ENCODE measurements around the gene CD248. TPM values are rescaled to one million over a fixed set of nuclear protein-coding genes. Genes with fewer than 3 reads are reported as not detected.

Gene CD248
- total RNA-seq, 2 donors from 2014 or later: 3.0 to 3.9 TPM

DNA sequence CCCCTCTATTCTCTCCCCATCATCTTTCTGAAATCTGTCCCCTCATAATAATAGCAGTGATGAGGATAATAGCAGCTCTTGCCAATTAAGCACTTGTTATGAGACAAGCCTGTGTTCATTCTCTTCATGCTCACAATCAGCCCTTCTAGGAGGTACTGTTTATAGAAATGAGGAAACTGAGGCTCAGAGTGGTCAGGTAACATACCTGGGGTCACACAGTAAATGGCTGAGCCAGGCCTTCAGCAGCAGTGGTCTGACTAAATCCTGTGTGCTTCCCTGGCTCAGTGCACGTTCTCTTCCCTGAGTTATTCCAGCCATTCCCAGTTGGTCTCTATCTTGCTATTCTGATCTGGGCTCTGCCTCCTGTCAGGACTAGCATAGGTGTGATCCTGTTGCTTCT, 42.6 kb downstream of the CD248 start:
- H3K27ac Mint-ChIP-seq: no peak overlapping the region
- peaks cover 5% of the 10 kb centered on the region for H3K27me3 Mint-ChIP-seq (ENCODE audit: low read depth)
- H3K36me3 Mint-ChIP-seq (ENCODE audit: insufficient read depth in 2 of 2): peaks cover 7 to 19% of the 10 kb centered on the region in 2 donors
- ATAC-seq (replicated peaks in 1 of 2) (no peak), DNase-seq (no peak)
- peaks cover 24% of the 10 kb centered on the region for H3K4me1 Mint-ChIP-seq (ENCODE audit: low read depth)
- H3K9me3 Mint-ChIP-seq: no peaks in the 10 kb centered on the region
- H3K4me3 Mint-ChIP-seq: no peak overlapping the region

- DNase-seq (no peak), ATAC-seq (replicated peaks in 1 of 2) (no peak)
- H3K9me3 Mint-ChIP-seq: no peaks in the 10 kb centered on the region
- H3K27me3 Mint-ChIP-seq (ENCODE audit: low read depth): no peaks in the 10 kb centered on the region
- no peak overlapping the region for H3K27ac Mint-ChIP-seq
- peak overlapping the region in 1 of 2 donors; percentile 19 for H3K4me3 Mint-ChIP-seq
- H3K4me1 Mint-ChIP-seq (ENCODE audit: low read depth): peaks cover 24% of the 10 kb centered on the region
- peaks cover 8 to 20% of the 10 kb centered on the region in 2 donors for H3K36me3 Mint-ChIP-seq (ENCODE audit: insufficient read depth in 2 of 2)
Measured at GRCh38 chr11:66272596-66272995, 44.2 kb downstream of the CD248 start.

DNA sequence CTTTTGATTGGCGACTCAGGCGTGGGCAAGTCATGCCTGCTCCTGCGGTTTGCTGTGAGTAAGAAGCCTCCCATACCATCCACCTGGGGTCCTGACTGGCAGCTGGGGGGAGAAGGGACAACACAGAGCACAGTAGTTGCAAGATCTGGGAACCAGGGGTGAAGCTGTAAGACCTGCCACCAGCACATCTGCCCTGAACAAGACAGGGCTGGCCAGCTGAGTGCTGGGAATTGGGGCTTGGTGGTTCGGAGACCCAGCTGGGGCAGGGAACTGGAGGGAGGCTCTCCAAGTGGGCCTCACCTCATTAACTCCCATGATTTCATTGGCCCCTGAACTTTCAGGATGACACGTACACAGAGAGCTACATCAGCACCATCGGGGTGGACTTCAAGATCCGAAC, 45.0 kb downstream of the CD248 start:
- Mint-ChIP-seq H3K4me3 (no peak overlapping the region), H3K36me3 (ENCODE audit: insufficient read depth in 2 of 2) (peaks cover 8 to 20% of the 10 kb centered on the region in 2 donors), H3K4me1 (ENCODE audit: low read depth) (peaks cover 30% of the 10 kb centered on the region), H3K9me3 (no peaks in the 10 kb centered on the region), H3K27ac (no peak overlapping the region), H3K27me3 (ENCODE audit: low read depth) (no peaks in the 10 kb centered on the region)
- DNase-seq (no peak), ATAC-seq (replicated peaks in 1 of 2) (no peak)

GRCh38 chr11:66268952-66269905, 47.6 kb downstream of the CD248 start:
- Mint-ChIP-seq H3K36me3 (ENCODE audit: insufficient read depth in 2 of 2) (peaks cover 8 to 15% of the 10 kb centered on the region in 2 donors), H3K4me1 (ENCODE audit: low read depth) (peaks cover 31% of the 10 kb centered on the region), H3K9me3 (no peaks in the 10 kb centered on the region), H3K4me3 (peak overlapping the region; percentile 95 to 97), H3K27ac (peak overlapping the region; percentile 93), H3K27me3 (ENCODE audit: low read depth) (no peaks in the 10 kb centered on the region)
- ATAC-seq (replicated peaks in 1 of 2): no peak
- peak in 1 of 2 donors; percentile 35 for DNase-seq

DNA sequence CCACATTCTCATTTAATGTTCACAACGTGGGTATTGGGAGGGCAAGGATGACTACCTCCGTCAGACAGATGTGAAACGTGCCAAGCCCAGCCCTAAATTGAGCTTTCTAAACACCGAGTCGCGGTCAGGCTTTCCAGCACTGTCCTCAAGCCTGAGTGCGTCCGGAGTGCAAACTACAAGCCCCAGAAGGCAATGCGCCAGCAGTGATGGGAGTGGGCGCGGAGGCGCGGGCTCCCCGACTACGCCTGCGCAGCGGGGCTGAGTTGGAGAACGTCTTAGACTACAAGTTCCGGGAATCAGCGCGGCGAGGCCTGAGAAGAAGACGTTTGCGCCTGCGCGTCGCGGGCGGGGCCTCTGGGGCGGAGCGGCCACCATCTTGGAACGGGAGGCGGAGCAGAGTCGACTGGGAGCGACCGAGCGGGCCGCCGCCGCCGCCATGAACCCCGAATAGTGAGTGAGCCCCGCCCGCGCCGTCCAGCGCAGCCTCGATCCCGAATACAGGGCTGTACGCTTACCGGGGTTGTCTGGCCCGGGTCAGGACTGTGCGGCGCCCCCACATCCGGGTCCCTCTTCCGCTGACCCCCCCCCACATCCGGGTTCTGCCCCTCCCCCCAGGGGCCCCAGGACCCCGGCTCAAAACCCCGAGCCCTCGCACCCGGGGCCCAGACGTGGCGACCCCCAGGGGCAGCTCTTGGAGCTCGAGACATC, 48.4 kb downstream of the CD248 start, which contains the start of gene RAB1B:
Gene RAB1B (plus strand): TSS at position 396 of the 708 bp plus-strand sequence. CDS start 41 bp downstream, at position 437.
- Mint-ChIP-seq H3K36me3 (ENCODE audit: insufficient read depth in 2 of 2) (peaks cover 7 to 12% of the 10 kb centered on the region in 2 donors), H3K4me1 (ENCODE audit: low read depth) (peaks cover 31% of the 10 kb centered on the region), H3K27ac (peak within 1 kb of the TSS; percentile 93), H3K9me3 (no peaks in the 10 kb centered on the region), H3K27me3 (ENCODE audit: low read depth) (no peaks in the 10 kb centered on the region), H3K4me3 (peak within 1 kb of the TSS; percentile 95 to 97)
- DNase-seq (peak; percentile 100), ATAC-seq (replicated peaks in 1 of 2) (peak; percentile 84 to 85)

DNA sequence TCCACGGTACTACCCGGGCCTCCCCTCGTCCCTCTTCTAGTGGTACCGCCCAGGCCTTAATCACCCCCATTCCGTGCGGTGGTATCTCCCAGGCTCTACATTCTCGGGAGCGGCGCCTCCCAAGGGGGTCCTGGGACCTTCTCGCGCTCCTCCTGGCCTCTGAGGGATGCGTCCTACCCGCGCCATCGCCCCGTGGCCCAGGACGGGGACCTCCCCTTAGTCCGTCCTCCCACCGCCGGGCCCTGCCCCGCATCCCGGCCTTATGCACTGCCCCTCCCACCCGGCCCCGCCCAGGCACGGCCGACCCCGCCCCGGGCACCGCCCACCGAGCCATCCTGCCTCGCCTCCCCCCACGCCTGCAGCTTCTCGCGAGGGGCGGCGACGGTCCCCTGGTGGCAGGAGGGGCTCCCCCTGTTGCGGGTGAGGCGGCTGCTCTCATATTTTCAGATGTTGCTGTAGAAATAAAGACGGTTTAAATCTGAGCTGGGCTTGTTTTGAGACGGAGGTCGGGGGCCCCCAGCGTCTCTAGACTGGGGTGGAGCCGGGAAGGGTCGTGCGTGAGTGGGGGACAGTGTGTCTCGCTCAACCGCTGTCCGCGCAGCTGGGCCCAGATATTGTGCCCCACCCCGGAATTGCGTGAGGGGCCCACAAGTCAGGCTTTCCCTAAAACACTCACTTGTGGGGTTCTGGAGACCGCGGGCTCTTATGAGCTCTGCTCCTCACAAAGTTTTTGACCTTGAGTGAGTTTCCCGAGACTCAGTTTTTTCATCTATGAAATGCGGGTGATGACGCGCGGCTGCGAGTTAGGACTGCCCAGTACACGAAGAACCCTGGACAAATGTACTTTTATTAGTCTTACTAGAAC, 49.2 kb downstream of the CD248 start:
- DNase-seq: peak; percentile 91 to 92
- ATAC-seq (replicated peaks in 1 of 2): peak; percentile 68 to 69
- H3K27ac Mint-ChIP-seq: peak overlapping the region; percentile 93
- H3K4me1 Mint-ChIP-seq (ENCODE audit: low read depth): peaks cover 31% of the 10 kb centered on the region
- H3K36me3 Mint-ChIP-seq (ENCODE audit: insufficient read depth in 2 of 2): peaks cover 5 to 10% of the 10 kb centered on the region in 2 donors
- no peaks in the 10 kb centered on the region for H3K27me3 Mint-ChIP-seq (ENCODE audit: low read depth)
- H3K4me3 Mint-ChIP-seq: peak overlapping the region; percentile 95 to 97
- no peaks in the 10 kb centered on the region for H3K9me3 Mint-ChIP-seq

GRCh38 chr11:66267039-66267378, 49.8 kb downstream of the CD248 start:
- ATAC-seq (replicated peaks in 1 of 2): no peak
- no peak for DNase-seq
- Mint-ChIP-seq H3K4me3 (peak overlapping the region; percentile 95 to 97), H3K9me3 (no peaks in the 10 kb centered on the region), H3K27me3 (ENCODE audit: low read depth) (no peaks in the 10 kb centered on the region), H3K4me1 (ENCODE audit: low read depth) (peaks cover 31% of the 10 kb centered on the region), H3K36me3 (ENCODE audit: insufficient read depth in 2 of 2) (peaks cover 5 to 9% of the 10 kb centered on the region in 2 donors), H3K27ac (peak overlapping the region; percentile 51)

DNA sequence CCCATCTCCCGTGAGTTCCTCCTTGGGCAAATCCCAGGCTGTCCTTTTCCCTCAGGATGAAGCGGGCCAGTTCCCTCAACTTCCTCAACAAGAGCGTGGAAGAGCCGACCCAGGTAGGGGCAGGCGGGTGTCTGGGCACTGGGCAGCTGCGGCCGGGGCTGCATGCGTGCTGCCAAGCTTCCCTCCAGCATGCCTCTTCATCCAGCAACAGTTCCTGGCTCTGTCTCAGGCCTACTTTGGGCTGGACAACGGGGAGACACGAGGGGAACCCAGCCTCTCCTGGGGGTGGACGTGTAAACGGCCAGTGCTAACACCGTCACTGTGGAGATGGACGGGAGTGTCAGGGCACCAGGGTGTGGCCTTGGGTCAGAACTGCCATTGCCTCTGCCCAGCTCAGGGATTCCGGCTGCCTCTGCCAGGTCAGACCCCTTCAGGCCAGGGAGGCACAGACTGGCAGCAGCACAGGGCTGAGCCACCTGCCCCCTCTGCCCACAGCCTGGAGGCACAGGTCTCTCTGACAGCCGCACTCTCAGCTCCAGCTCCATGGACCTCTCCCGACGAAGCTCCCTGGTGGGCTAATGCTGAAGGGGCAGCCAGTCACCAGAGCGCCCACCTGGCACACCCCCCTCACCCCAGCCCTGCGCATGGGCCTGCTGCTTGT, 50.3 kb downstream of the CD248 start:
- H3K4me1 Mint-ChIP-seq (ENCODE audit: low read depth): peaks cover 31% of the 10 kb centered on the region
- ATAC-seq (replicated peaks in 1 of 2) (no peak), DNase-seq (no peak)
- H3K9me3 Mint-ChIP-seq: no peaks in the 10 kb centered on the region
- H3K27me3 Mint-ChIP-seq (ENCODE audit: low read depth): no peaks in the 10 kb centered on the region
- no peak overlapping the region for H3K27ac Mint-ChIP-seq
- peaks cover 7 to 10% of the 10 kb centered on the region in 2 donors for H3K36me3 Mint-ChIP-seq (ENCODE audit: insufficient read depth in 2 of 2)
- peak overlapping the region in 1 of 2 donors; percentile 97 for H3K4me3 Mint-ChIP-seq

DNA sequence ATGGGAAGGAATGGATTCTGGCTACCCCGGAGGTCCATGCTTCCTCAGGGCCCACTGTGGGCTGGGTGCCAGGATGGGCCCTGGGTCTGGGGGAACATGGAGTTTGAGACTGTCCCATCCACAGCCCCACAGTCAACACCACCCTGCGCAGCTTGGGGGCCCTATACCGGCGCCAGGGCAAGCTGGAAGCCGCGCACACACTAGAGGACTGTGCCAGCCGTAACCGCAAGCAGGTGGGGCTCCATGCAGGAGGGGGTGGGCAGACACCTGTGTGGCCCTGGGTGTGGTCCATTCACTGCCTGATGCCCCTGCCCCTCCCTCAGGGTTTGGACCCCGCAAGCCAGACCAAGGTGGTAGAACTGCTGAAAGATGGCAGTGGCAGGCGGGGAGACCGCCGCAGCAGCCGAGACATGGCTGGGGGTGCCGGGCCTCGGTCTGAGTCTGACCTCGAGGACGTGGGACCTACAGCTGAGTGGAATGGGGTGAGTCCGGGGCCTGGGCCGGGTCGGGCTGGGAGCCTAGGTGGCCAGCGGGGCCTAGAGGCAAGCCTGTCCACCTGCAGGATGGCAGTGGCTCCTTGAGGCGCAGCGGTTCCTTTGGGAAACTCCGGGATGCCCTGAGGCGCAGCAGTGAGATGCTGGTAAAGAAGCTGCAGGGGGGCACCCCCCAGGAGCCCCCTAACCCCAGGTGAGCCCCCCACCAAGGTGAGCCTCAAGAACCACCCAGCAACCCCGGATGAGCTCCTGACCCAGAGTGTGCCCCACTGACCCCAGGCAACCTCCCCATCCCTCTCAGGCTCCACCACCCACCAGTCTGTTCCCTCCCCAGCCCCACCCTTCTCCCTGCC, 51.1 kb downstream of the CD248 start:
- Mint-ChIP-seq H3K4me1 (ENCODE audit: low read depth) (peaks cover 28% of the 10 kb centered on the region), H3K4me3 (no peak overlapping the region), H3K27me3 (ENCODE audit: low read depth) (no peaks in the 10 kb centered on the region), H3K9me3 (no peaks in the 10 kb centered on the region), H3K27ac (no peak overlapping the region), H3K36me3 (ENCODE audit: insufficient read depth in 2 of 2) (peaks cover 7 to 10% of the 10 kb centered on the region in 2 donors)
- ATAC-seq (replicated peaks in 1 of 2): no peak
- no peak for DNase-seq

- peak; percentile 52 to 55 for DNase-seq
- Mint-ChIP-seq H3K4me3 (no peak overlapping the region), H3K27ac (no peak overlapping the region), H3K36me3 (ENCODE audit: insufficient read depth in 2 of 2) (peaks cover 7 to 14% of the 10 kb centered on the region in 2 donors), H3K27me3 (ENCODE audit: low read depth) (no peaks in the 10 kb centered on the region), H3K4me1 (ENCODE audit: low read depth) (peaks cover 21% of the 10 kb centered on the region), H3K9me3 (no peaks in the 10 kb centered on the region)
- ATAC-seq (replicated peaks in 1 of 2): no peak
Measured at GRCh38 chr11:66264914-66265313, 51.9 kb downstream of the CD248 start.

Data from activated T-cell treated with anti-CD3 and anti-CD28 coated beads, Interleukin-2, amount 50 U/mL, for 72 hours (primary cell).